ENCODE data around the gene CCL18.
"Not testable (repeated sequence)": the region's sequence is repeated elsewhere in the genome, so short reads cannot be mapped to it uniquely, and the experiment has no call there.

GRCh38 chr17:36103401-36103975 lies 39.4 kb downstream of the CCL18 start, which contains the start of gene CCL4:
- not testable (repeated sequence) for TF ChIP-seq MAFK (IDR thresholded peaks at IDR 0.05; ENCODE audit: low read length); ZBTB11 (CRISPR knock-in tag; IDR thresholded peaks at IDR 0.05); U2AF1 (optimal IDR thresholded peaks at IDR 0.05; ENCODE audit: low read depth, low read length)
